GM21528 (cell line): Measurements from ENCODE around the gene STT3A.

Experiments
- ATAC-seq: cut with Tn5 transposase; IDR thresholded peaks from one replicate; pipeline ENCODE4 v1.9.1; 2021; ENCODE audit warnings: mild to moderate bottlenecking, moderate library complexity; ENCODE audit not compliant: unreplicated experiment, low FRiP score

The STT3A gene

DNA sequence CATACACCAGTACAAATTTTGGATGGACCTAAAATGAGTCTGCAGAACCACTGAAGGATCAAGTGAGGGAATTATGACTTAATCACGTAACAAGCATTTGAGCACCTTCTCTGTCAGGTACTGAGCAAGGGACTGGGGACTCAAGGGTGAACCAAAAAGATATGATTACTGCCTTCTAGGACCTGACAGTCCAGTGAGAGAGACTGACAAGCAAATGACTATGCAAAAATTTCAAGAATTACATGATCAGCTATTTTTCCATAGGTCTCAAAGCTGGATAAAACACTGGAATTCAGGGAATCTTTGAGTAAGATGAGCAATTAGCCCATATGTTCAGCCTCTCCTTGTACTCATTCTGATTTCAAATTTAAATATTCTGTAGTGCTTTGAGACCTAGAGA lies 5.2 kb upstream of the STT3A start:
- ATAC-seq = no peak

DNA sequence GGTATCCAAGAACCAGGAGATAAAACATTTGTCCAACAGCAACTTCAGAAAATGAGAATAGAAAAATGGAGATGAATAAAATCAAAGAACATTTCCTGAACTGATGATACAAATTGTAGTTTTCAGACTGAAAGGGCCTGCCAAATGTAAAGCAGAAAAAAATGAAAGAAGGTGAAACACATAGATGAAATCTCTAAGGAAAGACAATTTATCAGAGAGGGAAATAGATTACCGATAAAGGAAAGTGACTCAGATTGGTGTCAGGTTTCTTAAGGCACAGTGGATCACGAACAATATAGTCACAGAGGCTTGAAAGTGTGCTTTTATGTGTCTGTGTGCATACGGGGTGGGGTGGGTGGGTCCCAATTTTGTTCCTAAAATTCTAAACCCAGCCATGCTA lies 4.1 kb upstream of the STT3A start:
- no peak for ATAC-seq

DNA sequence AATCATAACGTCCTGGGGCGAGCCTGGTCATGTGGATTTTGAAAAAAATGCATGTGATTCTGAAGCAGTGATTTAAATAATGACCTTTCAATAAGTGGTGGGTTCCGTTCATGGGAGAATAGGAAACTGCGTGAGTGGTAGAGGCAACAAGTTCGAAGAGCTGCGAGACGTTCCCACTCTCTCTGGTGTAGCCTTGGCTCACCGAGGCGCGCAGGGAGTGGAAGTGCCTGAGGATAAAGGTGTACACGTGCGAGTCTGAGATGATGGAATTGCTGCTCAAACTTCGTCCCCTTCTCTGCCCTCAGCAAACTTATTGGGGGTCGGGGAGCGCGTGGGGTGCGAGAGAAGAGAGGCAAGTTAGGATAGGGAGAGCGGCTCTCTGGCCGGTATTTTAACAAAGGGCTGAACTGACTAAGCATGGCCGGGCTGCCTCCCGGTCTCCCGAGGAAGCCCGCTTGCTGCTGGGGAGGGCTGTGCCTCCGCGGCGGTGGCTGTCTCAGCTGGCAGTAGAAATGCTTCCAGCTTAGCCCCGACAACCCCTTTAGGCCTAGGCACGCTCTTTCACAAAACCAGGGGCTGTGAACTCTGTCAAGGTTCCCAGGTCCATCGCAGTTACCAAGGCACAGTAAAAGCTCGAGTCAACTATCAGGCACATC lies 875 bp upstream of the STT3A start:
- peak; percentile 29 for ATAC-seq

DNA sequence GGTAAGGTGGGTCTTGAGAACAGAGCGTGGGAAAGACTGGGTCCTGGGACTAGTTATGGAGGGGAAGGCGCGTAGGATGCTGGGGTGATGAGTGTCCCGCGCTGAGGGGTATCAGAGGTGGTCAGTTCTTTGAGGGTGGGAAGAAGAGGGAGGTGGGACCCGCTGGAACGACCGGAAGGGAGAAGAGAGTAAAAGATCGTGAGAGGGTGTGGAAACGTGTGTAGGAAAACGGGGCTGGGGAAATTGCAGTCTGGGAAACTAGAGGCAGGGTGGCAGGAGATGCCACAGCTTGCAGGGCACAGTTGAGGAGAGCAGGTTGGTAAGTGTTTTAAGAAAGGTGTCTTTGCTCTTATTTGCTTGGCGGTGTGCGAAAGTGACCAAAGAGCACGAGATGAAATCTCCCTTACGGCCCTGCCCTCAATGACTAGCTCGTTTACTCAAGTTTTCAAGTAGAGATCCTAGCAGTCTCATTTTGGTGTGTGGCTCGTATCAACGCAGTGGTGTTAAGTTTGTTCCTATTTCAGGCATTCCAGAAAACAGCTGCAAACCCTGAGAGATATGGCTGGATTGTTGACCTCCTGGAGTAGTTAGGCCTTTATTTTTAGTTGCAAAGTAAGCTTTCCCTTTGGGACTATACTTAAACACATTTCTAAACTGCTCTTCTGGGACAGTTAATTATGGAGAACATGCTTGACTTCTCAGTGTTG lies 615 bp downstream of the STT3A start:
- ATAC-seq = no peak

DNA sequence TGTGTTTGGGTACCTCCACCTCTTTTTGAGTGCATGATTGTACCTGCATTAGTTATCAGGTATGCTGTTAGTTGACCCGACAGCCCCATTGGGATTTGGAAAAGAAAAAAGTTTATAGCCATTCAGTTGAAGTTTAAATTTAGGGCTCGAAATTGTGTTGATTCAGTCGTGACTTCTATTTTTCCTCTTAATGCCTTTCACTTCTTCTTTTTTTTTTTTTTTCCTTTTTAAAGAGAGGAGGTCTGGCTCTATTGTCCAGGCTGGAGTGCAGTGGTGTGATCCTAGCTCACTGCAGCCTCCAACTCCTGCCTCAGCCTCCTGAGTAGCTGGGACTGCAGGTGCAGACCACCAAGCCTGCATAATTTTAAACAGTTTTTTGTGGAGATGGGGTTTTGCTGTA lies 2.3 kb downstream of the STT3A start:
- no peak for ATAC-seq

DNA sequence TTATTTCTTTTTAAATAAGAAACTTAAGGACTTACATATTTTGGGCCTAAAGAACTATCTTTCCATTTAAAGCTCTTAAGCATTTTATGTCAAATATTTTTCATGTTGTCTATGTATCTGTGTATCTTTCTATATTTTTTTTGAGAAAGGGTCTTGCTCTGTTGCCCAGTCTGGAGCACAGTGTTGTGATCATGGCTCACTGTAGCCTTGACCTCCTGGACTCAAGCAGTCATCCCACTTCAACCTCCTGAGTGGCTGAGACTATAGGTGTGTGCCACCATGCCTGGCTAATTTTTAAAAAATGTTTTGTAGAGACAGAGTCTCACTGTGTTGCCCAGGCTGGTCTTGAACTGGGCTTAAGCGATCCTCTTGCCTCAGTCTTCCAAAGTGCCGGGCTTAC lies 8.0 kb downstream of the STT3A start:
- no peak for ATAC-seq

DNA sequence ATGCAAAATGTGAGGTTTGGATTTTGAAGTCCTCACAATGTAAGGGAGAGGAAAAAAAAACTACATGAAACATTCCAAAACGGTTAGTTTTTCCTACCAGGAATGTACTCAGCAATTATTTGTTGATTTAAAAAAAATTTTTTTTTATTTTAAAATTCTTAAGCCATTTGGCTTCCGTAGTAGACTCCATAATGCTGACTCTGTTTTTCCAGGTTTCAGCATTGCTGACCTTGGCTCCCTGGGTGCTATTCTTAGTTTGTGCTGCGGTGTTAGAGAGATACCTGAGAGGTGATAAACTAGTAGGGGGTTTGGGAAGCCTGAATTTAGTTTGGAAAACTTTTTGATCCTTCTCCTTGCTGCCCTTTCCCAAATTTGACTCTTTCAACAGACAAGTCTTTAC lies 10.6 kb downstream of the STT3A start:
- ATAC-seq = no peak

DNA sequence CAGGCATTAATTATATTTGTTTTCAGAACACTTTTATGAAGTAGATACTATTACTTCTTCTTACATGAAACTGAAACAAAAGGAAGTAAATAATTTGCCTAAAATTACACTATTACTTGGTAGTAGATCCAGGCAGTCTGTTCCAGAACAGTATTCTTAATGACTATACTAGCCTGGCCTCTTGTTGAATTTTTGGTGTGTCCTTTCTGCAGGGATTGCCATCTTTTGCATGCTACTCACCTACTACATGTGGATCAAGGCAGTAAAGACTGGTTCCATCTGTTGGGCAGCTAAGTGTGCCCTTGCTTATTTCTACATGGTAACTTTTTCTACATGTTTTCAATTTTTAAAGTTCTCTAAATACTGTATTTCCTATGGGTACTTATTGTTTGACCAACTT lies 12.8 kb downstream of the STT3A start:
- ATAC-seq = no peak

DNA sequence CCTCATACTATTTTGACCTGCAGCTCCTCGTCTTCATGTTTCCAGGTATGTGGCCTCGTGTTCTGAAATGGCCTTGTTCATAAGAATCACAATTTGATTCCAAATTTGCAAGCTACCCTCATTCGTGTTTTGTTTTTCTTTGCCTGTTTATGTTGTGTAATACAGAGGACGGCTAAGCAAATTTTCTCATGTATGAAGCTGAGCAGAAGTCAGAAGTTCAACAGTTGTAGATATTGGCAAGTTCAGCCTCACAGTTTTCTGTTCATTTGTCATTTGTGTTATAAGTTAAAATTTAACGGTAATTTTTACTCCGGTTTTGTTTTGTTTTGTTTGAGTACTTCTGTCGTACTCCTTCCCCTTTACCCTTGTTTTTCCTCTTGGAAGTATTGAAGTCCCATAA lies 16.9 kb downstream of the STT3A start:
- ATAC-seq = no peak

DNA sequence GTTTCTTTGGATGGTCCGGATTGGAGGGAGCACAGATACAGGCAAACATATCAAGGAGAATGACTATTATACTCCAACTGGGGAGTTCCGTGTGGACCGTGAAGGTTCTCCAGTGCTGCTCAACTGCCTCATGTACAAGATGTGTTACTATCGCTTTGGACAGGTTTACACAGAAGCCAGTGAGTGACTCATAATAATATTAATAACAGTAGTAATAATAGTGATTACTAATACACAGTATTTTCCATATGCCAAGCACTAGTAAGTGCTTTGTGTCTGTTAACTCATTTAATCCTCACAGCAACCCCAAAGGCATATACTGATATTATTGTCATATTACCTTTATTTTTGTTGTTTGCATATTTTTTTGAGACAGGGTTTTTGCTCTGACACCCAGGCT lies 25.7 kb downstream of the STT3A start:
- ATAC-seq = no peak

DNA sequence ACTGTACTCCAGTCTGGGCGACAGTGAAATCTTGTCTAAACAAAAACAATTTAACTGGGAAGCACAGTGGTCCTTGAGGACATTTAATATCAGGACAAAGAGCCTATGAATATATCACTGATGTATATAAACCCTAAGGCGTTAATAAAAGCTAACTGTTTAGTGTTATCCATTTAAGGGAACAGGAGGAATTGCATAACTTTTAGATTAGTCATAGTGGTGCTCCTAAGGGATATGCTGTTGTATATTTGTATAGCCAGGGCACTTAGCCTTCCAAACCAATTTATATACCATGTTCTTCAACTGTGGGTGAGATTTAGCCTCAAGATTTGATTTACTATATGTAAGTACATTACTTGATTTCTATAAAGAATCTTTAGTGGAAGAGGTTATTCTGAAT lies 29.3 kb downstream of the STT3A start:
- ATAC-seq = no peak

DNA sequence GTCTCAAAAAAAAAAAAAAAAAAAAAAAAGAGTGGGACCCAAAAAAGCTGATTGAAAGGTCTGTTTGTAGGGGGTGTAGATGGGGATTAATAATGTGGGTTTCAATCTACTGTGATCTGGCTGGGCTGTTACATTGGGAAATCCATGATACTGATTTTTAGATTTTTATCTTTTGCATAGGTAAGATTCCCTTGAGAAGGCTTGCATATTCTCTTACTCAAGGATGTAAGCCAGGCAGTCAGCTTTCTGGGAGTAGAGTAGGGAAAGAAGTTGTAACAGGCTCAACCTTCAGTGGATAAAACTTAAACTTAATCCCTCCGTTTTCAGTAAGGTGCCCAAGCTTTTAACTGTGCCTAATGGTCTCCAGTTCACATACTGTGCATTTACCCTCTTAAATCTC lies 30.4 kb downstream of the STT3A start:
- no peak for ATAC-seq

DNA sequence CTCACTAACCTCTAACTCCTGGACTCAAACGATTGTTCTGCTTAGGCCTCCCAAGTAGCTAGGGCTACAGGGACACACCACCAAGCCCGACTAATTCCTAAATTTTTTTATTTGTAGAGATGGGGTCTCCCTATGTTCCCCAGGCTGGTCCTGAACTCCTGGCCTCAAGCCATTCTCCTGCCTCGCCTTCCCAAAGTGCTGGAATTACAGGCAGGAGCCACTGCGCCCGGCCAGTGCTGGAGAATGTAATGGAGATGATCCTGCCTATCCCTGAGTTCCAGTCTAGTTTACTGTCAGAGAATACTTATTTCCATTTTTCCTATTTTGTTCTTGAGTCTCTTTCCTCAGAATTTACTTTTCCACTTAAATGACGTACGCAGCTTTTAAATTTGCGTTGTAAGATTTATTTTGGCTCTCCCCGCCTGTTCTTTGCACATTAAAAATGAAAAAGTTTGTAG lies 32.1 kb downstream of the STT3A start, which contains the start of gene CHEK1:
CHEK1 (plus strand) TSS at position 408 of the 458 bp plus-strand sequence. CDS start 1,606 bp downstream, outside the sequence.
- no peak for ATAC-seq

DNA sequence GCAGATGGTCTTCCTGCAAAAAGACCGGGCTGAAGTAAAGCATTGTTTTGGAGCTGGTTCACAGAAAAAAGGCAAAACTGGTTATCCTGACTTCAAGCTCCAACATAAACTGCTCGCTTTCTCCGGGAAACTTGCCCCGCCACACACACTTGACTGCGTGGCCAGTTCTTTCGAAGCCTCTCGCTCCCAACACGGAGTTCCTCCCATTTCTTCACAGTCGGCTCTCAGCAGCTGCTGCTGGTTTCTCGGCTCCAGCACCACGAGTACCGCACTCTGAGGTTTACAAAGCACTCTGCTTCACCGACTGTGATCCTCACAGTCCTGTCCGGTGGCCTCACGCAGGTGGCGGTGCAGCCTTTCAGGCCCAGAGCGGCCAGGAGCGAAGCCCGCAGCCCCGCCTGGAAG lies 32.6 kb downstream of the STT3A start:
- no peak for ATAC-seq

DNA sequence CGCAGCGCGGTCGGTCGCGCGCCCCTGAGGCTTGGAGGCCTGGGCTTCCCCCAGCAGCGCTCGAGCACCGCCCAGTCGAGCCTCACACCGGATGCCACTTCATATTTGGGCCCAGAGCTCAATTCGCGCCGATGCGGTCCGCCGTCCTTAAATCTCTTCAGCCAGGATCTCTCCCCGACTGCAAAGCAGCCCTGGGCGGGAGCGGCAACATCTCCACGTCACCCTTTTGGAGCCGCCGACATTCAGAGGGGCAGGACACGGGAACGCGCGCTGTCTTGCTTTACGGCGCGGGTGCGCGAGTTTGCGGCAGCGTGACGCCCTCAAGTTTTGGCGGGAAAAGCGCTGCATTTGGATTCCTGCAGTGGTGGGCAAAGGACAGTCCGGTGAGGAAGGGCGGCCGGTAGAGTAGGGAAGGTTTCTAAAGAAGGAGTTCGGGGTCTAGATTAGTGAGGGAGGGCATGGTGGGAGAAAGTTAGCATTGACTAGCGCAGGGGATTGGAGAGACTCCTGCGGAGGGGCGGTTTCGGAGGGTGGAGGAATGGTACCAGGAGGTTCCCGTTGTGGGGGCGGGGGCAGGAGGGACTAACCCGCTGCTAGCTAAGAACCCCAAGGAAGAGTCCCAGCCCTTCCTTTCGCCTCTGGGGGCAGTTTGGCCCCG lies 33.1 kb downstream of the STT3A start:
- peak; percentile 85 for ATAC-seq

DNA sequence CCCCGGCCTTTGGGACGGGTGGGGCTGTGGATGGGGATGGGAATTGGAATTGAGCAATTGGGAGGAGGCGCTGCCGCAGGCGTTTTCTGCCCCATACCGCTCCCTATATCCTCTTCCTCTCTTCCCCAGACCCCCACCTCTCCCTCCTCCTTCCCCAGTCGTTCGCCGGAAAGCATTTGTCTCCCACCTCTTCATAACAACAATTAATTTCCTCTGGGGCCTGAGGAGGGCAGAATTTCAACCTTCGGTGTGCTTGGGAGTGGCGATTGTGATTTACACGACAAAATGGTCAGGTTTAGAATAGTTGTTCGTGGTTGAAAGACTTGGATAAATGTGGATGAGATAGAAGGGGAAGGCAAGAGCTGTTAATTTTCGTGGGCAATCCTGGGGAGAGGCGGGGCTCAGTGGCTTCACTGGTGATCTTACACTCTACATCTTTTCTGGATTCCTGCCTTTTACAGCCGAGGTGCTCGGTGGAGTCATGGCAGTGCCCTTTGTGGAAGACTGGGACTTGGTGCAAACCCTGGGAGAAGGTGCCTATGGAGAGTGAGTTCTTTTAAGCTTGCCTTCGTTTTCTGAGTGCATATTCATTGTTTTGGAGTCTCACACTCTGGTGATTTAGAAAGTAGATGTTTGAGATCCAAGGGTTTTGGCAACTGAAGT lies 33.8 kb downstream of the STT3A start:
- ATAC-seq = peak; percentile 42

DNA sequence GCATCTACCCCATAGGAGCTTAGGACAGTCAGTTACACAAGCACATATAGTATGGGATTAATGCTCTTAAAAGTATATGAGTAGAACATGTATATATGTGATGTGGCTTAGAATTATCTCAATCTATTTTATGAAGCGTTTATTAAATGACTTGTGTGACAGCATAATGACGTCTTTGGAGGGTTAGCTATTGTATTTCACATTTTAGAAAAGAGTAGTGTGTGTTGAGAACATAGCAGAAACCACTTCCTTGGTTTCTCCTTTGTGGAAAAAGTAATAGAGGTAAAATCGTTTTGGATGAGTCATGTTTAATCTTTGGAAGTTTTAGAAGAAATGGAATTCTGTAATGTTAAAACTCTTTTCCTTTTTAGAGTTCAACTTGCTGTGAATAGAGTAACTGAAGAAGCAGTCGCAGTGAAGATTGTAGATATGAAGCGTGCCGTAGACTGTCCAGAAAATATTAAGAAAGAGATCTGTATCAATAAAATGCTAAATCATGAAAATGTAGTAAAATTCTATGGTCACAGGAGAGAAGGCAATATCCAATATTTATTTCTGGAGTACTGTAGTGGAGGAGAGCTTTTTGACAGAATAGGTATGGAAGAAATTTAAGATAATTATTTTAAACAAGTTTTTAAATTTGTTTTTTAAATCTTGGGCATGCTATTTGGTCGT lies 34.7 kb downstream of the STT3A start:
- no peak for ATAC-seq

DNA sequence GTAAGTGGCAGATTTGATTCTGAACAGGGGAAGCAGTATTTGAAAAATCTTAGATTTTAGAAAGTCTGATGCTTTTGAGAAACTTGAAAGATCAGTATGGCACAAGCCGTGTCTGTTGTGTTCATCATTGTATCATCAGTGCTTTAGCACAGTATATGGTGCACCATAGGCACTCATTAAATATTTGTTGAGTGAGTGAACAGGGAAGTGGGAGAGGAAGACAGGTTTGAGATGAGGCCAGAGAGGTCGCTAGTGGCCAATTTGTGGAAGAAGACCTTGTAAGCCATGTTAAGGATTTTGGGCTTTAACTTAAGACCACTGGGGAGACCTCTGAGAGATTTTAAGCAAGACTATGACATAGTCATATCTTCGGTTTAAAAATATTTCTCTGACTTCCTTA lies 45.2 kb downstream of the STT3A start:
- ATAC-seq = no peak

DNA sequence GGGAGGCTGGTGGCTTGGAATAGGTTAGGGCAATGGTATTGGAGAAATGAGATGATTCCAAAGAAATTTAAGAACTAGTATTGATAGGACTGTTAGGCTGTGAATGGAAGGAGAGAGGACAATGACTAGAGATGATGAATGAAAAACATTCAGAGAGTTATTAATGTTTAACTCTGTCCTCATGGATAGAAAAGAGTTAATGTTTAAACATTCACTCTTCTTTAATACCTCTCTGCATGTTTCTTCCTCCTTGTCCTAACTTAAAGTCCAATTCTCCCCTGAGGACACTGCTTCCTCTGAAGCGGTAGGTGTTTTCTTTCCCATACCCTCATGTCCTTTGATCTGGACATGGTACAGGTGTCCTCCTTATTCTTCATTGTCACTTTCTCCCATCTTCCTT lies 45.7 kb downstream of the STT3A start:
- ATAC-seq = no peak

DNA sequence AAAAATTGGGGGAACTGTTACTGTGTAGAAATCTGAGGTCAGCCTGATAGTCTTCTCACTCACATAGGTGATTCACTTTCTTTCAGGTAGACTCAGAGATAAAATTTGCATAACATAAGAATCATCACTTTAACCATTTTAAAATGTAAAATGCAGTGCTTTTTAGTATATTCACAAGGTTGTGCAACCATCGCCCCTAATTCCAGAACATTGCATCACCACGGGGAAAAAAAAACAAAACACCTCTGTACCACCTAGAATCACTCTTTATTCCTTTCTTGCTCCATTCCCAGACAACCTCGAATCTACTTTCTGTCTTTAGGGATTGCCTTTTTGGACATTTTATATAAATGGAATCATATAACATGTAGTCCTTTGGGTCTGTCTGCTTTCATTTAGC lies 53.2 kb downstream of the STT3A start:
- no peak for ATAC-seq
